ENCODE measurements around the gene TFDP2. TPM values are rescaled to one million over a fixed set of nuclear protein-coding genes. Genes with fewer than 3 reads are reported as not detected.

TFDP2 gene
- total RNA-seq, 3 donors from 2014 or later = 17.6 to 22.0 (median 20.3) TPM

DNA sequence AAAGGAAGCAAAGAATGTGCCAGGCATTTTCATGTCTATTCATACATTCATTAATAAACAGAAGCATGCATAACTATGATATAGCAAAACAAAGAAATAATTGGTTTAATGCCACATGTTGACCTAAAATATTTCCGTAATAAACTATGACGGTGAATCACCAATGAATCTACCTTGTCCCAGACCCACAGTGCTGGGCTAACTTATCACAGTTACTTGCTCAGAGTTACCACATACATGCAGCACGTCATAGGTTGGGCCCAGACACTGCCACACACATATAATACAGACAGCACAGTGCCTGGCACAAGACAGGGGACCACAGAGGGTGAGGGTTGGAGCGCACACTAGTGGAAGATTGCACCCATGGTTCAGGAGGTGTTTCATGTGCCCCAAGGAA lies 186.0 kb downstream of the TFDP2 start:
- H3K36me3 Mint-ChIP-seq (ENCODE audit: insufficient read depth) = peaks cover 12% of the 10 kb centered on the region
- ATAC-seq (no peak), DNase-seq (no peak)
- no peaks in the 10 kb centered on the region for H3K4me1 Mint-ChIP-seq (ENCODE audit: low read depth)
- H3K27me3 Mint-ChIP-seq (ENCODE audit: low read depth) = no peaks in the 10 kb centered on the region
- no peak overlapping the region for H3K4me3 Mint-ChIP-seq
- no peaks in the 10 kb centered on the region for H3K9me3 Mint-ChIP-seq

DNA sequence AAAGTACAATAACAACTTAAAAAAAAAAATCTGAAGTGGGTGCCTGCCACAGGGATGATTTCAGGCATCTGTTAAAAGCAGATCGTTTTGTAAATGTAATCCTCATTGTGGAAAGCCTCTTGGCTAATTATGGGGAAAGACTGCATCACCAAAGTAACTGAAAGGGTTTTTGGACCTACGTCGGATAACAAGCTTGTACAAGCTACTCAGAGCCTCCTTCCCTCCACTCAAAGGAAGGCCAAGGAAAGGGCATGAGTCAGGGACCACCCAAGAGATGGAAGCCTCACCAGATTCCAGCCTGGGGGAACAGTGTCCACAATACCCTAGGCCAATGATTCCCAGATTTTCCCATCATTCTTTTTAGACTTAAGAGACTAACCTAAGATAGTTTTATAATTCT lies 188.6 kb downstream of the TFDP2 start:
- ATAC-seq = no peak

DNA sequence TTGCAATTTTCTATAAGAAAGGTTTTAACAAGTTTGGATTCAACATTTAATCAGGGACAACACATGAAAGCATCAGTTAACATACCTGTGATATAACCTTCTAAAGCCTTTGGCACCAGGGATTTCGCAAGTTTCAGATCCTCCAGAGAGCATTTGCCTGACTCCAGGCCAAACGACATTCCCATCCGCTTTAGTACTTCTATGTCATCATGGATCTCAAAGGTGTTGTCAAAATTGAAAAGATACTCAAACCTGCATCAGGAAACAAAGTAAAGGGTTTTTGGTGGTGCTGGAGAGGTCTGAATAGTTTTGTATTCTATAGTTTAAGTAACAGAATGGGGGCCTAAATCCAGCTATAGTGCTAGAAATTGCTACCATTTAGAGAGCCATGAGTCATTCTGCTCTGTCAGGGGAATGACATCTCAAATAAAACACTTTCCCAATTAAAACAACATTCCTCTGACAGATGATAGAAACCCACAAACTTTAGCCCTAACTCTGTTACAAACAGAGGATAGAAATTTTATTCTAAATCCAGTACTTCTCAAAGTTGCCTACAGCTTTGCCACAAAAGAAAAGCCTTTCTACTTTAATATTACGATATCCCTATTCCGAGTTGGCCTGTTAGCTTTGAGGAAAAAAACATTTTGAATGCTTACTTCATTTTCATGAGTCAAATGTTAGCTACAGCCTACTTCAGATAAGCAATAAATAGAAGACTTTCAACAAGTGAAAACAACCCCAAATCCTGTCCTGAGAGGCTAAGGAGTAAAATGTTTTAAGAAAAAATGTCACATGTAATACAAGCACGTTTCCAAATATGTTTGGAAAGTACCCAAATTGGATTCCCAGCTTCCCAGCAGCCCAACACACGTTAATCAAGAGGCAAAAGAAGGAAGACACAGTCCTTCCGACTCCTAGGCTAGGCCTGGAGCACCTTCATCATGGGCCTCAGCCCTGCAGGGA lies 189.5 kb downstream of the TFDP2 start:
- no peak for DNase-seq
- no peak overlapping the region for H3K4me3 Mint-ChIP-seq
- H3K4me1 Mint-ChIP-seq (ENCODE audit: low read depth) = no peaks in the 10 kb centered on the region
- H3K9me3 Mint-ChIP-seq = no peaks in the 10 kb centered on the region
- H3K27me3 Mint-ChIP-seq (ENCODE audit: low read depth) = no peaks in the 10 kb centered on the region
- peaks cover 16% of the 10 kb centered on the region for H3K36me3 Mint-ChIP-seq (ENCODE audit: insufficient read depth)
- ATAC-seq = no peak

More for the DNA sequence above, 188.6 kb downstream of the TFDP2 start:
- no peak overlapping the region for H3K4me3 Mint-ChIP-seq
- no peaks in the 10 kb centered on the region for H3K27me3 Mint-ChIP-seq (ENCODE audit: low read depth)
- no peak for DNase-seq
- H3K4me1 Mint-ChIP-seq (ENCODE audit: low read depth) = no peaks in the 10 kb centered on the region
- H3K36me3 Mint-ChIP-seq (ENCODE audit: insufficient read depth) = peaks cover 16% of the 10 kb centered on the region
- no peaks in the 10 kb centered on the region for H3K9me3 Mint-ChIP-seq

DNA sequence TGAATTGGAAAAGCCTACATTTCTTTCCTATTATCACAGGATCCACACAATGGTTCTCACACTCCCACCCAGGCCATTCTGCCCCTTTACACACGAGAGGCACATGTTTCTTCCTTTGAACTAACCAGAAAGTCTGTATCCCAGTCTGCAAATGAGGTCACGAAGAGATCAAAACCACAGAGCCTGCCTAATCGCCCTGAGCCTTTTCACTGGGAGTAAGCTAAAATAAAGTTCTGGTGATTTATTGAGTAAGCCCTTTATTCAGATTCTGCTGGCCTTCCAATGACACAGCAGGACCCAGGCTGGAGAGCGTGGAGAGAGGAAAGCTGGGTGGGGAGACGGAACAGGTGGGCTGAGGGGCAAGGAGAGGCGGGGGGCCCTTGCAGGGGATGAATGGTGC lies 194.2 kb downstream of the TFDP2 start:
- no peak for DNase-seq
- Mint-ChIP-seq H3K27me3 (ENCODE audit: low read depth) (no peaks in the 10 kb centered on the region), H3K4me3 (no peak overlapping the region), H3K9me3 (no peaks in the 10 kb centered on the region), H3K4me1 (ENCODE audit: low read depth) (no peaks in the 10 kb centered on the region), H3K36me3 (ENCODE audit: insufficient read depth) (peaks cover 26% of the 10 kb centered on the region)
- ATAC-seq = no peak

DNA sequence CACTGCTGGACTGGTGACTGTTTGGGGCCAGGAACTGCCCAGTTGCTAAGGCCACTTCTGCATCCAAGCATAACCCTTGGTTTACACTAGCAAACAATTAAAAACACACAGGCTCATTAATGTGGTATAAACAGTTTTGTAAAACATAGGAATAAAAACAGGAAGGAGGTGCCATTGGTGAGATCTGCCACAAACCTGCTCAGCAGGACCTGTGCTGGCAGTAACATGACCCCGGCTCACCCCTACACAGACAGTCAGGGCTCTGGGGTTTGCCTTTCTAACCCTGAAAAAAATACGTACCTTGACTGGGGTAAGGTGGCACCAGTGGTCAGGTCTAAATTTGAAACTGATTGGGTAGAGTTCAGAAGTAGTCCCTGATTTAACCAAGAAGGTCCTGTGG lies 196.7 kb downstream of the TFDP2 start:
- H3K4me3 Mint-ChIP-seq = no peak overlapping the region
- no peaks in the 10 kb centered on the region for H3K27me3 Mint-ChIP-seq (ENCODE audit: low read depth)
- no peaks in the 10 kb centered on the region for H3K4me1 Mint-ChIP-seq (ENCODE audit: low read depth)
- H3K9me3 Mint-ChIP-seq = no peaks in the 10 kb centered on the region
- ATAC-seq = no peak
- peaks cover 19% of the 10 kb centered on the region for H3K36me3 Mint-ChIP-seq (ENCODE audit: insufficient read depth)
- no peak for DNase-seq

DNA sequence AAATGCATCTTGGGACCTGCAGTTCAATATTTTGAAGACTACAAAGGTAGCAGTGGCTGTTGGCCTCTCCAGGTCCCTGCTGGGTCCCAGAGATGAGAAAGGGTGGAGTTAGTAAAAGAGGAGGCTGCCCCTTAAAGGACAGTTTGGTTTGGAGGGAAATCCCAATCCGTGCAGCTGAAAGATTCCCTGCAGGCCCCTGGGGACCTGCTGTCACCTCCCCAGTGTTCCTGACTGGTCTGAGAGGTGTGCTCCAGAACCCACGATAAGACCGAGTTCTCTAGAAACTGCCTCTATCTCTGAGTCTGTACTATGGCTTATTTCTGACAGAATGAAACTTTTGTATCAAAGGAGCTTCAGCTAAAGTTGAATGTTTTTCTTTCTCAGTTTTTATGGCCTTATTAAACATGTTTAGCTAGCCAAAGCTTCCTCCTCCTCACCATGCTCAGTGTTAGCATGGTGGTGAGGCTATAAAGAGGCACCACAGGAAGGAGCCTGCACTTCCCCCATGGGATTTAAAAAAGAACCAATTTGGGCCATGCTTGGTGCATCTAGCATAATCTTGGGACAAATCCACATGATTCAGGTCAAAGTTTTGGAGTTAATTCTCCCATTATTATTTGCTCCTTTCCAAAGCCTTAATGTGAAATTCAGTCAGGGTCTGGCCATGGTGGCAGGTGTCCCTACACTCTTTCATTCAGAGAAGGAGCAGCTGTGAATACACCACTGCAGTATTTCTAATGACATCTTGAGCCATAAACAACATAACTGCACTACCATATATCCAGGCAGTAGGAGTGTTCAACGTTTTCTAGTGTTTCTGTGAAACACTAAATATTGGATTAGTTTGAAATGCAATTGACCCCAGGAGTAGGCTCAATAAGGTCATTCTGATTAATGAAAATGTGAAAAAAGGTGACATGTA lies 198.5 kb downstream of the TFDP2 start:
- Mint-ChIP-seq H3K36me3 (ENCODE audit: insufficient read depth) (peaks cover 15% of the 10 kb centered on the region), H3K4me3 (no peak overlapping the region), H3K4me1 (ENCODE audit: low read depth) (no peaks in the 10 kb centered on the region), H3K27me3 (ENCODE audit: low read depth) (no peaks in the 10 kb centered on the region), H3K9me3 (no peaks in the 10 kb centered on the region)
- ATAC-seq = no peak
- no peak for DNase-seq

DNA sequence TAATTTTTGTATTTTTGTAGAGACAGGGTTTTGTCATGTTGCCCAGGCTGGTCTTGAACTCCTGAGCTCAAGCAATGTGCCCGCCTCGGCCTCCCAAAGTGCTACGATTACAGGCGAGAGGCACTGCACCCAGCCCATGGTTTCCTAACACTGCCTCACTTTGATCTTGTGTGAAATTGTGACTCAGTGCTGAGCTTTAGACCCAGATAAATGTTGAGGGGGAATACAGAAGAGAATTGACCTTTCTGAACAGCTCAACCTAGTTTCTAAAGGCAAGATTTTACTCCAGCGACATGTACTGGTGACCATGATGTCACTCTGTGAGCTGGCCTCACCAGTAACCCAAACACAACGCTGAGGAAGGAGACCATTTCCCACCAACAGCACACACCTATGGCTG lies 199.4 kb downstream of the TFDP2 start:
- ATAC-seq = no peak
- Mint-ChIP-seq H3K36me3 (ENCODE audit: insufficient read depth) (peaks cover 15% of the 10 kb centered on the region), H3K4me3 (no peak overlapping the region), H3K4me1 (ENCODE audit: low read depth) (no peaks in the 10 kb centered on the region), H3K27me3 (ENCODE audit: low read depth) (no peaks in the 10 kb centered on the region), H3K9me3 (no peaks in the 10 kb centered on the region)
- no peak for DNase-seq

DNA sequence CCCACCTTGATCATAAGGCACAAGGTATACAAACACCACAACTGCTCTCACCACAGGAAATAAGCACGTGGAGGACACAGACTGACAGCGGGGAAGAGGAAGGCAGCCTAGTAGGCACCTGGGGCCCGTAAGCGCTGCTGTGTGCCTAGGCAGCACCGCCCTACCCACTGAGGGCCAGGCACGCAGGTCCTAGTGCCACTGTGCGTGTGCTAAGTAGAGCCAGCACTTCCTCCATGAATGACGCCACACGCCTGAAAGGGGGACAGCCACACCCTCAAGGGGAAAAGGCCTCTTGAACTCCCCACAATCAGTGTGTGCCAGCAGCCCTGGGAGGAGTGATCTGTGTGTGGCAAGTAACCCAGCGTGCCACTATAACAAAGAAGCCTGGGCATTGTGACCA lies 199.9 kb downstream of the TFDP2 start:
- H3K4me3 Mint-ChIP-seq = no peak overlapping the region
- H3K4me1 Mint-ChIP-seq (ENCODE audit: low read depth) = no peaks in the 10 kb centered on the region
- no peaks in the 10 kb centered on the region for H3K9me3 Mint-ChIP-seq
- no peaks in the 10 kb centered on the region for H3K27me3 Mint-ChIP-seq (ENCODE audit: low read depth)
- ATAC-seq (no peak), DNase-seq (no peak)
- H3K36me3 Mint-ChIP-seq (ENCODE audit: insufficient read depth) = peaks cover 15% of the 10 kb centered on the region

DNA sequence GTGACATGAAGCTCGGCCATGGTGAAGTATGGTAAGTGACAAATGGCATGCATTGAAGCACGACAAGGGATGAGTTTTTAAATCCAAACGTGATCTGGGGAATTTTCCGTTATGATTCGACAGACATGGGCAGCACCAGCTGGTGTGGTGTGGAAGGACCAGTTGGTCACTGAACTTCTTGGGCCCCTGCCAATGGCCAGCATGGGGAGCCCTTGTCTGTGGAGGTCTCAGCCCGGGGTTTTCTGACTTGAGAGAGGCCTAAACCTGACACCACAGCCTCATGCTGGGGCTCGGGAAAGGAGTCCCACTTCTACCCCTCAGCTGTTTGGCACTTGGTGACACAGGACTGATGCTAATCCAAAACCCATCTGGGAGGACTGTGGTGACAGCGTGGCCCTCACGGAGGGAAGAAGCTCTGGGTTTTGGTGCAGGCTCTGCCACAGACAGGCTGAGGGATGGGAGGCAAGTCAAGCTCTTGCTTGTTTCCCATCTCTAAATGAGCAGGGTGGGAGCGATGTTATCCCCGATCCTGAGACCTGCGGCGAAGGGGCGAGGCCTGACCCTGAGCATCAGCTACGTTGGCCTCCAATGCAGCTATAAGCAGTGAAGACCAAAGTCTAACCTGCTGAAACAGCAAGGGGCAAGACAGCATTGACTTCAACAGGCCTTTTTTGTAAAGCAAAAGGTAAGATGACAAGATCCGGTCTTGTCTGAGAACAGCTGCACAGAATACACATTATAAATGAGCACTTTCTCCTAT lies 203.4 kb downstream of the TFDP2 start:
- ATAC-seq (no peak), DNase-seq (no peak)
- Mint-ChIP-seq H3K27me3 (ENCODE audit: low read depth) (no peaks in the 10 kb centered on the region), H3K4me3 (no peak overlapping the region), H3K9me3 (no peaks in the 10 kb centered on the region), H3K36me3 (ENCODE audit: insufficient read depth) (peaks cover 2% of the 10 kb centered on the region), H3K4me1 (ENCODE audit: low read depth) (no peaks in the 10 kb centered on the region)

DNA sequence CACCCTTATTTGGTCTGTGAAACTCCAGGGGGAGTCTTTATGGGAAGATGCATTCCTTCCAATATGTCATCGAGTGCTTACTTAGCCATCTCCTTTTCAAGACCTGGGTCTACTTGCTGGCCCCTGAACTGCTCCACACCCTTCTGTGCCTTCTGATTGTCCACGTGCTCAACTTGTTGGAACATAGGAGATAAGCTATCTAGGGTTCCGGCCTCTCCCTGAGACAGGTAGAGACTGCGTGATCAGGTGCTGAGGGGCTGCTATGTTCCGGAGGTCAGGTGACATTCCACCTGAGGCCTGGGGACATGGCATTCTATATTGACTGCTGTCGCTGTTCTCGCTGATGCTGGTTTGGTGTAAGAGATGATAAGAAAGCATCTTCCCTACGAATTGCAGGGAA lies 207.3 kb downstream of the TFDP2 start:
- peaks cover 5% of the 10 kb centered on the region for H3K4me1 Mint-ChIP-seq (ENCODE audit: low read depth)
- H3K4me3 Mint-ChIP-seq = no peak overlapping the region
- H3K27me3 Mint-ChIP-seq (ENCODE audit: low read depth) = no peaks in the 10 kb centered on the region
- no peaks in the 10 kb centered on the region for H3K9me3 Mint-ChIP-seq
- ATAC-seq (no peak), DNase-seq (no peak)
- no peaks in the 10 kb centered on the region for H3K36me3 Mint-ChIP-seq (ENCODE audit: insufficient read depth)

DNA sequence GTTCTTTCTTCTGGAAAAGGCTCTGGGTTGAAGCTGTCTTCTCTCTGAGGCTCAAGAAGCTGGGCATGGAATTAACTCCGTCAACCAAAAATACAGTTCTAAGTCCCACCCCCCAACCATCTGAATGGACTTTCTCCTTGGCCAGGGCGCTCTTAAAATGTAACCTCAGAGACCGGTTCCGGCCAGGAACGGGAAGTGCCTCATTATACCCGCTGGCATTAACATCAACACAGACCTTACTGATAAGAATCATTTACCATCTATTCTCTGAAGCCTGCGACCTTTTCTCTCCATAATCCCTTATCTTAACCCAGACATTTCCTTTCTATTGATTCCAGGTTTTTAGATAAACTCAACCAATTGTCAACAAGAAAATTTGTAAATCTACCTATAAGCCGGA lies 208.3 kb downstream of the TFDP2 start:
- Mint-ChIP-seq H3K27me3 (ENCODE audit: low read depth) (no peaks in the 10 kb centered on the region), H3K36me3 (ENCODE audit: insufficient read depth) (no peaks in the 10 kb centered on the region), H3K4me1 (ENCODE audit: low read depth) (peaks cover 5% of the 10 kb centered on the region), H3K9me3 (no peaks in the 10 kb centered on the region), H3K4me3 (no peak overlapping the region)
- DNase-seq = no peak
- ATAC-seq = no peak

DNA sequence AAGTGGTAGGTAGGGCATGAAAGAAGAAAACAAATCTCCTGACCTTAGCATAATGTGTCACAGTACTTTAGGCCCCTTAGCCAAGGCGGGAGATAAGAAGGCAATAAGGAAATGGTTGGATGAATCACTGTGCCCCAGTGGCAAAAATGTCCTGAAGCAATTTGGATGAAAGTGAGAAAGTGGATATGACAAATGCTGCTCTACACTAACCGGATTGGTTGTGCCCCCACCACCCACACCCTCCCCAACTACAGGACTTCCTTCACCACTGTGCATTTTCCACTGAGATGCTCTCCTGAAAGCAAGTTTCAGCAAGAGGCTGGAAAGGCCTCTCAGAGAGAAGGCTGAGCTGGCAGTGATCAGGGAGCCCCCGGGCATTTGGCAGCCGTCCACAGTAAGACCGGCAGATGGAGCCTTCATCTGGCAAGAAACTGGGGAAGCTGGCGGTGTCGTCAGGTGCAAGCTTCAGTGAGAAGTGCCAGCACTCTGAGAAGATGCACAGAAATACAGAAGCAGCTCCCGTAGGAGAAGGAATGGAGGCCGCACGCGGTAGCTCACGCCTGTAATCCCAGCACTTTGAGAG lies 209.1 kb downstream of the TFDP2 start:
- ATAC-seq (peak; percentile 75 to 81), DNase-seq (no peak)
- peaks cover 5% of the 10 kb centered on the region for H3K4me1 Mint-ChIP-seq (ENCODE audit: low read depth)
- H3K4me3 Mint-ChIP-seq = no peak overlapping the region
- no peaks in the 10 kb centered on the region for H3K9me3 Mint-ChIP-seq
- H3K36me3 Mint-ChIP-seq (ENCODE audit: insufficient read depth) = no peaks in the 10 kb centered on the region
- no peaks in the 10 kb centered on the region for H3K27me3 Mint-ChIP-seq (ENCODE audit: low read depth)

DNA sequence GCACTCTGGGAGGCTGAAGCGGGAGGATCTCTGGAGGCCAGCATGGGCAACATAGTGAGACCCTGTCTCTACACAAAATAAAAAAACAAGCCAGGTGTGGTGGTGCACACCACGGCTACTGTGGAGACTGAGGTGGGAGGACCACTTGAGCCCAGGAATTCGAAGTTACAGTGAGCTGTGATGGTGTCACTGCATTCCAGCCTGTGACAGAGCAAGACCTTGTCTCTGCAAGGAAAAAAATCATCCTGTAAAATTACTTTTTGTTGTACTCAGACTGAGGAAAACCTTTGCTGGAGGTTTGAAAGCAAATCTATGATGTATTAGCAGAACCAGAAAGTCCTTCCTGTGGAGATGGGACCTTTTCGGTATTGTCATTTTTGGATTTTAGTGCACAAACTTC lies 209.6 kb downstream of the TFDP2 start:
- Mint-ChIP-seq H3K4me3 (no peak overlapping the region), H3K27me3 (ENCODE audit: low read depth) (no peaks in the 10 kb centered on the region)
- no peak for DNase-seq

DNA sequence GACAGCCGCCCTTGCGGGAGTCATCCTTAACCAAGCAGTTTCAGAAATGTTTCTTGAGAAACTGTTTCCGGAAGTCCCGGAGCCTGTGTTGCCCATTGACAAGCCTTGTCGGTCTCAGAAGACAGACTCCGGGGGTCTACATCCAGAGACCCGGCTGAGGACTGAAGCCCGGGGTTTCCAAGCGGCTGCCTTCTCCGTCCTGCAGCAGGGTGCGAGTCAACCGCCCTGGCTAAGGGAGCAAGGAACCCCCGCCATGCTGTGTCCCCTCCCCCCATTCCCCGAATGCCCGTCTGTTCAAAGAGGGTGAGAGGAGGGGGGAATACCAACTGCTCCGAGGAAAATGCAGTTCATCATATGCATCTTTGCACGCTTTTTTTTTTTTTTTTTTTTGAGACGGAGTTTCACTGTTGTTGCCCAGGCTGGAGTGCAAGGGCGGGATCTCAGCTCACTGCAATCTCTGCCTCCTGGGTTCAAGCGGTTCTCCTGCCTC lies 211.3 kb downstream of the TFDP2 start:
- no peak for DNase-seq
- Mint-ChIP-seq H3K36me3 (ENCODE audit: insufficient read depth) (no peaks in the 10 kb centered on the region), H3K9me3 (no peaks in the 10 kb centered on the region)

More for the DNA sequence above, 209.6 kb downstream of the TFDP2 start:
- no peaks in the 10 kb centered on the region for H3K9me3 Mint-ChIP-seq
- no peaks in the 10 kb centered on the region for H3K36me3 Mint-ChIP-seq (ENCODE audit: insufficient read depth)
- H3K4me1 Mint-ChIP-seq (ENCODE audit: low read depth) = peaks cover 5% of the 10 kb centered on the region
- no peak for ATAC-seq

More for the DNA sequence above, 211.3 kb downstream of the TFDP2 start:
- ATAC-seq = no peak
- H3K4me1 Mint-ChIP-seq (ENCODE audit: low read depth) = peaks cover 5% of the 10 kb centered on the region
- H3K27me3 Mint-ChIP-seq (ENCODE audit: low read depth) = no peaks in the 10 kb centered on the region
- no peak overlapping the region for H3K4me3 Mint-ChIP-seq

All from activated T-cell treated with anti-CD3 and anti-CD28 coated beads, Interleukin-2, amount 50 U/mL, for 4 hours (primary cell).